ENCODE data around the gene FRRS1.

The FRRS1 gene

GRCh38 chr1:99727575-99728185 is 38.8 kb downstream of the FRRS1 start:
- peak in 1 of 4 experiments; percentile 12 for DNase-seq

GRCh38 chr1:99726818-99727217 is 39.6 kb downstream of the FRRS1 start:
- no peak for DNase-seq

GRCh38 chr1:99726407-99726806 is 40.0 kb downstream of the FRRS1 start:
- no peak for DNase-seq

DNA sequence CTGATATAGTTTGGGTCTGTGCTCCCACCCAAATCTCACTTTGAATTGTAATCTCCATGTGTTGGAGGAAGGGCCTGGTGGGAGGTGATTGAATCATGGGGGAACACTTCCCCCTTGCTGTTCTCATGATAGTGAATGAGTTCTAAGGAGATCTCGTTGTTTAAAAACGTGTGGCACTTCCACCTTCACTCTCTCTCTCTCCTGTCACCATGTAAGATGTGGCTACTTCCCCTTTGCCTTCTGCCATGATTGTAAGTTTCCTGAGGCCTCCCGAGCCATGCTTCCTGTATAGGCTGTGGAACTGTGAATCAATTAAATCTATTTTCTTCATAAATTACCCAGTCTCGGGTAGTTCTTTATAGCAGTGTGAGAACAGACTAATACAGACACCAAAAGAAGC is 40.4 kb downstream of the FRRS1 start:
- peak in 2 of 4 experiments; percentile 14 to 18 for DNase-seq

- no peak for DNase-seq
Measured at GRCh38 chr1:99723251-99723650, 43.2 kb downstream of the FRRS1 start.

- DNase-seq: no peak
Measured at GRCh38 chr1:99717005-99717404, 49.4 kb downstream of the FRRS1 start.

- no peak for DNase-seq
Measured at GRCh38 chr1:99713006-99713405, 53.4 kb downstream of the FRRS1 start.

DNA sequence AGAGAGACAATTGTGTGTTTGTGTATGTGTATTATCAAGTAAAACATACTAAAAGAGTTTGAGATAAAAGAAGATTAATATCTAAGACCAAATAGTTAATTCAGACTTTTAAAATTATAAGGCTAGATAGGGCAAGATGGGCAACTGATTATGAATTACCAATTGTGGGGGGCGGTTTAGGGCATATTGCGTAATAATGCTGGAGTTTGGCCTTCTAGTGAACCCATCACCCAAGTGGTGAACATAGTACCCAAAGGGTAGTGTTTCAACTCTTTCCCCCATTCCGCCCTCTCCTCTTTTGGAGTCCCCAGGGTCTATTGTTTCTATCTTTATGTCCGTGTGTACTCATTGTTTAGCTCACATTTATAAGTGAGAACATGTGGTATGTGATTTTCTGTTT is 55.4 kb downstream of the FRRS1 start:
- no peak for DNase-seq

GRCh38 chr1:99707535-99708142 is 58.8 kb downstream of the FRRS1 start:
- peak; percentile 76 to 87 (median 82) for DNase-seq

DNA sequence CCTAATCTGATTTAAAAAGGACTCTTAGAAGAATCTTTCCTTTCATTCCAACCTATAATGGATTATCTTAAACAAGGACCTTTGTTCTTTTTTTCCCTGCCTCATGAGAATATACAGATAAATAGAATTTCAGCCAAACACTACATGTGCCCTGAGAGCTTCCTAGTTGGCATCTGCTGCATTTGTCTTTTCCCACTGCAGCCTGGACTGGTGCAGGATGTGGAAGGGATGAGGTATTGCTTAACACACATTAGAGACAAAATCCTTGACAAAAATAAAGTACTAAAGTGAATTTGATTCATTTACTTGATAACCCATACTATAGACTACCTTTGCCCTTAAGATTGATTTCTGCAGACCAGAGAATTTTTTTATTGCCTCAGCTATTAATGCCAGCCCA is 61.0 kb downstream of the FRRS1 start:
- no peak for DNase-seq

- DNase-seq: peak in 1 of 4 experiments; percentile 15
Measured at GRCh38 chr1:99704356-99704816, 62.0 kb downstream of the FRRS1 start.

- DNase-seq: no peak
Measured at GRCh38 chr1:99702221-99702620, 64.2 kb downstream of the FRRS1 start.

GRCh38 chr1:99700020-99700419 is 66.4 kb downstream of the FRRS1 start:
- peak; percentile 14 to 51 (median 36) for DNase-seq

GRCh38 chr1:99697580-99697979 is 68.9 kb downstream of the FRRS1 start:
- DNase-seq: no peak

DNA sequence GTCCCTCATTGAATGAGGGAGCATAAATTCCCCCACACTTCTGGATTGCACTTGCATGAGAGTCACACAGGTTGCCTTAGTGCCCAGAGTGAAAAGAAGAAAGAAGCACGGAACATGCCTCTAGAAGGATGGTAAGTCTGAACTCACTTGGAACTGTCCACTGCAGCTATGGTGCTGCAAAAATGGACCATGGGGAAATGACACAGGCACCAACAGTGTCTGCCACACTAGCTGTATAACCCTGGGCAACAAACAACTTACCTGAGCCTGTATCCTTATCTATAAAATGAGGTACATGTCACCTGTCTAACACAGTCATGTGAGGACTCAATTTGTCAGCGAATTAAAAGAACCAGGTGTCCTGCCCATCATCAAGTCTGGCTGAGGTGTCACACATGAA is 69.8 kb downstream of the FRRS1 start:
- DNase-seq: no peak

- no peak for DNase-seq
Measured at GRCh38 chr1:99691175-99691574, 75.3 kb downstream of the FRRS1 start.

GRCh38 chr1:99685516-99686180 is 80.8 kb downstream of the FRRS1 start:
- peak; percentile 39 to 64 (median 54) for DNase-seq

DNA sequence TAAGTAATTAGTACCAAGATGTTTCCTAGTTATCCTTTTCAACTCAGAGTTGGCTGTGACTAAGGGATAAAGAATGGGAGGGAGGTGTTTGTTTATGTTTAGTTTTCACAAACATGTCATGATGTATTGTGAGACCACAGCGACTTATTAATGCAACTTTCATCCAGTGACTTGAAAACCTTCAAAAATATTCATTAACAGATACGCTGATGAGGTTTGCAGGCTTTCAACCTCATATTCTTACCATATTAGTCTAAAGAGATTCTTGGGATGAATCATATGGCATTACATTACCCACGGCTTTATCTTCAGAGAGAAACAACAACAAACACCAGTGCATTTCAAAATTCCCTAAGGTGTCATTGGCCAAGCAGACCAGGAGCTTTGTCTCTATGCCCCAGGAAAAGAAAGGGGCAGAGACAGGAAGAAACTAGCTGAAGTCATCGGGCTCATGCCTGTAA is 84.1 kb downstream of the FRRS1 start:
- no peak for DNase-seq

- no peak for DNase-seq
Measured at GRCh38 chr1:99681583-99681982, 84.9 kb downstream of the FRRS1 start.

DNA sequence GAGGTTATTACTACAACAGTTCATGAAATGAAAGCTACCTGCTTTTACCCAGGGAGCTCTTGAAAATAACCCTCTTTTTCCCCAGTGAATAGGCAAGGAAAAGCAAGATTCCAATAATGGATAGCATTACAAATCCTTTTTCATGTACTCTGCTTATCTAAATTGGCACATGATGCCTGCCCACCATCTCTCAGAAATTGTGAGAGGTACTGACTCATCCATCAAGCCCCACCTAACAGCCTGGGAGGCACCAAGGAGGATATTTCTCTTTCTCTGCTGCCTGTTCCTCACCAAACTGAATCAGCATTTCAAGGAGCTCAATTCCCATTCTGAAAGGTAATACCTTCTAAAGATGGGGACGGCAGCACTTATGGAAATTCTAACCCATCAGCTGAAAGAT is 86.2 kb downstream of the FRRS1 start:
- no peak for DNase-seq

- no peak for DNase-seq
Measured at GRCh38 chr1:99677416-99677815, 89.0 kb downstream of the FRRS1 start.

GRCh38 chr1:99676876-99677275 is 89.6 kb downstream of the FRRS1 start:
- DNase-seq: no peak

- DNase-seq: peak in 2 of 4 experiments; percentile 3 to 16
Measured at GRCh38 chr1:99675994-99676393, 90.4 kb downstream of the FRRS1 start.

DNA sequence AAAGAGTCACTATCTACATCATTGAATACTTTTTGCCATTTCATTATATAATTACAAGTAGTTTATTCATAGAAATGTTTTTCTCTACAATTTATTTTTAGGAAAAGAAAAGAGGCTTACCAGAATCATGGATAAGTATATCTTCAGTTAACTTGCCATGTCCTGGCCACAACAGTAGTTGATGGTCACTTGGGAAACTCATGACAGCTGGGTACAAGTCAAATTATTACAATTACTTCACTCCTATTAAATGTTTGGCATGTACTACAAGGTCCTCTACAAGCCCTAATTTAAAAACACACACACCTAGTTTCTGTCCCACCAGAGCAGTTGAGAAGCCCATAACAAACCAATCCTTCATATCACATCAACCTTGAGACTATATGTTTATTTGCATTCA is 91.1 kb downstream of the FRRS1 start:
- DNase-seq: no peak

Measured in suppressor macrophage (primary cell).